LNCAP (cell line): Measurements from ENCODE around the gene ASTN2.

ENCODE experiments used
- TF ChIP-seq, protein P1 (sequence below): fragments of 450-650 bp; IDR thresholded peaks from 2 replicates; pipeline ENCODE4 v1.5.1; 2017; ENCODE audit warnings: mild to moderate bottlenecking

Gene ASTN2

DNA sequence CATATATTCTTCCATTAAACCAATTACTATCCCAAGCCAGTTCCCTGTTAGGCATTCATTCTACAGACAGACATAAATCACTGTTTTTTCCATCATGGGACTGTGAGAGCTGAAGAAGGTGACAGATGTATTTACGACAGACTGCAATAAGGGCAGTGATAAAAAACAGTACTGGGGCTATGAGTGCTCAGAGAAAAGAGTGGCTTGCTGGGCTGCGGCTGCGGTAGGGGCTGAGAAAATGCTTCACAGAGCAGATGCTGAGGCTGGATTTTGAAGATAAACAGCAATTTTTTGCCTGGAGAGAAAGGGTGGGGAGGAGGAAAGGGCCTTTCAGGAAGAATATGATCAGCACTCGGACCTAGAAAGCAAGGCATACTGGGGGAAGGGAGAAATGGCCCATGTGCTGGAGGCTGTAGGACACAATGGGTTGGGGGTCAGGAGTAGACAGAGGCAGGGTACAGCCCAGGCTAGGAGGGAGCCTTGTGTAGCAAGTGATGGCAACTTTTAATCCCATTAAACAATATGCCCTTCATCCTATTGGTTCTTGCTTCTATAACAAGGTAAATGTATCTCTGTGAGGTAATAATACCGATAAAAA, 279.3 kb downstream of the ASTN2 start:
- TF ChIP-seq, protein P1, sequence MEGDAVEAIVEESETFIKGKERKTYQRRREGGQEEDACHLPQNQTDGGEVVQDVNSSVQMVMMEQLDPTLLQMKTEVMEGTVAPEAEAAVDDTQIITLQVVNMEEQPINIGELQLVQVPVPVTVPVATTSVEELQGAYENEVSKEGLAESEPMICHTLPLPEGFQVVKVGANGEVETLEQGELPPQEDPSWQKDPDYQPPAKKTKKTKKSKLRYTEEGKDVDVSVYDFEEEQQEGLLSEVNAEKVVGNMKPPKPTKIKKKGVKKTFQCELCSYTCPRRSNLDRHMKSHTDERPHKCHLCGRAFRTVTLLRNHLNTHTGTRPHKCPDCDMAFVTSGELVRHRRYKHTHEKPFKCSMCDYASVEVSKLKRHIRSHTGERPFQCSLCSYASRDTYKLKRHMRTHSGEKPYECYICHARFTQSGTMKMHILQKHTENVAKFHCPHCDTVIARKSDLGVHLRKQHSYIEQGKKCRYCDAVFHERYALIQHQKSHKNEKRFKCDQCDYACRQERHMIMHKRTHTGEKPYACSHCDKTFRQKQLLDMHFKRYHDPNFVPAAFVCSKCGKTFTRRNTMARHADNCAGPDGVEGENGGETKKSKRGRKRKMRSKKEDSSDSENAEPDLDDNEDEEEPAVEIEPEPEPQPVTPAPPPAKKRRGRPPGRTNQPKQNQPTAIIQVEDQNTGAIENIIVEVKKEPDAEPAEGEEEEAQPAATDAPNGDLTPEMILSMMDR: no peak

DNA sequence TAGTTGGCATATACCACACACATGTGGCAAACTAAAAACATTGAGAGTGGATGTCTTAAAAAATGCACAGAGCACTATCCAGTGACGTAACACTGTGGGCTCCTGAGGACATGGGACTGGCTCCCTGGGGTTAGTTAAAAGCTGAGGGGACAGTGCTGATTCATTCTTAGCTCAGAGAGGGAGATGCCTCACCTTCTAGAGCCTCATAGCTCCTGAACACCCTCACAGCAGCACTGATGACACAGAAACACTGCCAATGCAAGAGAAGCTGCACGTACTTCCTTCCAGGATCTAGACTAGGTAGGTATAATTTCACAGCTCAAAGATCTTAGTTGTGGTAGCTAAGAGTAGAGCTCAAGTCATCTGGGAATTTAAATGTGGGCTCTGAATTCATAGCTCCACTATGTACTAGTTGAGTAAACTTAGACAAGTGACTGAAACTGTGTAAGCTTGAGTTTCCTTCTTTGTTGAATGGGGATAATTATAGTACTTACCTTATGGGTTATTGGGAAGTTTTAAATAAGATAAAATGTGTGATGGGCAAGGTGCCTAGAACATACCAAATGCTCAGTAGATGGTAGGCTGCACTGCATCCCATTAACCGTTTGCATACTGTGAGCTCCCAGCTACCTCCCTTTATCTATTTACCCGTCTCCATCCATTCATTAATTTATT, 279.9 kb downstream of the ASTN2 start:
- TF ChIP-seq, protein P1: no peak

DNA sequence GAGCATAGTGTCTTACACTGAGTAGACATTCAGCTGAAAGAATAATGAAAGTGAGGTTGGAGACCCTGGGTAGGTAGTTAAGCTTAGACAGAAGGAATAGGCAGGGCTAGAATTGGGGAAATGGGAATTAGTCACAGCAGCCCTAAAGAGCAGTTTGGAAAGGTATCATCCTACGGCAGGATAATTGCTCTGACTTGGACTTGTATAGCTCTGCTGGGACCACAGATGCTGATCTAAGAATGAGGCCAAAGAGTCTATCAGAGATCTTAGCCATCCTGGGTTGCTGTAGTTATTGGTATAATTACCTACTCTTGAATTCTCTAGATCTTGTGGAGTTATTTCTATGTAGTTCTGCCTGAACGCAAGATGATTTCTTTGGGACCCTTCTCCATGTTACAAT, 288.0 kb downstream of the ASTN2 start:
- TF ChIP-seq, protein P1: no peak

DNA sequence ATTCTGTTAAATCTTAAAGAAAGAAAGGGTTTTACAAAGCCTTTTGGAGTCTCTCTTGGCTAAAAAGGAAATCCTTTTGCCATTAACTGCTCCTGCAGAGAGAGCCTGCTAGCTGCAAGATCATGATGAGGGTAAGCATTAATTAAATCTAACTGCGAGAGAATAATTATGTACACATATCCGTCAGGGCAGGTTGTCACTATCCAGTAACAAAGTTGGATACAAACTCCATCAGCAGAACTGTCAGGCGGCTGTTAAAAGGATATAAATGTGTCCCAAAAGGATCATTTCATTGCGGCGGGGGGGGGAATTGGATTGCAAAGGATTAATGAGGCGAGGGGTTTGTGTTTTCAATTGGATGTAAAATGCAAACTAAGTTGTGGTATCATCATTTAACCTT, 289.3 kb downstream of the ASTN2 start:
- TF ChIP-seq, protein P1: no peak

DNA sequence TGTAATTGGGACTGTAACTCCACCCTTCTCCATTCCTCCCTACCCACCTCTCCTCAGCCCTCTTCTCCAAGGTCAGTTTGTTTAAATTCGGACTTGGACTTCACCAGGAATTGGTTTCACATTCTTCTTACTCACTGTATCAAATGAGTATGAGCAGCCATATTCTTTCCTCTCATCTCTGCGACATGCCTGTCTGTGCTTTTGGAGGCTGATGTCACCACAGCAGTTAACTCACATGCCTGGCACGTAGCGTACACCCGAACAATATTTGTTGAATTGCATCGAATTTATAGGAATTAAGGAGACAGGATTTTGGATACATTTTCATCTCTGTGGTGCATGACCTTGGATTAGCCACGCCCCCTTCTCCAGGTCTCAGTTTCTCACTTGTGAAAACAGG, 291.1 kb downstream of the ASTN2 start:
- TF ChIP-seq, protein P1: no peak

DNA sequence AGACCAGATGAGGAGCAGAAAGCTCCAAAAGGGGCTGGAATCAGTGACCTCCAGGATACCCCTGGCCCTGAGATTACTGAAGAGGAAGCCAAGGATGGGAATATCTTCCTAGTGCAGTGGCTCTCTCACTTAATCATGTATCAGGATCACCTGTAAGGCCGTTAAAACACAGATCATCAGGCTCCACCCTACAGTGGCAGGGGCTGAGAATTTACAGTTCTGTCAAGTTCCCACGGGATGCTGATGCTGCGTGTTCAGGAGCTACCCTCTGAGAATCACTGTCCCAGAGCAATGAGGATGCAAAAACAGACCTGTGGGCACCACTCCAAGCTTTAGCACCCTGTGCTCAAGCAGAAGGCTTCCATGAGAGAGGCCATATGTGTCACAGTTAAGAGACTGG, 291.9 kb downstream of the ASTN2 start:
- TF ChIP-seq, protein P1: no peak

DNA sequence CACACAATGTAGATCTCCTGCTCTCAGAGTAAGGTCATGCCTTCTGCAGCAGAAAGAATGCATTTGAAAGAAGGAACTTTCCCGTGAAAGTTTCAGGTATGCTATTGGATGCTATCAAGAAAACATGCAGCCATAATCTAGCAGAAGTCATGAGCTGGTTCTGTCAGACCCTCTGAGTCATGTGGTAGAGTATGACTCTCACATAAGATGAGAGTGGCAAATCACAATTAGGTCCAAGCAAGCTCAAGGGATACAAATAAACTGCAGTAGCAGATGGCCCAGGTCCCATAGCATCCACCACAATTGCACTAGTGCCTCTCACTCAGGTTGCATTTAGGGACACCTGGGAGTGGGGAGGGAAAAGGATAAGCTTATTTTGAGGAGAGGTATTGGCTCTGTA, 292.8 kb downstream of the ASTN2 start:
- TF ChIP-seq, protein P1: no peak

DNA sequence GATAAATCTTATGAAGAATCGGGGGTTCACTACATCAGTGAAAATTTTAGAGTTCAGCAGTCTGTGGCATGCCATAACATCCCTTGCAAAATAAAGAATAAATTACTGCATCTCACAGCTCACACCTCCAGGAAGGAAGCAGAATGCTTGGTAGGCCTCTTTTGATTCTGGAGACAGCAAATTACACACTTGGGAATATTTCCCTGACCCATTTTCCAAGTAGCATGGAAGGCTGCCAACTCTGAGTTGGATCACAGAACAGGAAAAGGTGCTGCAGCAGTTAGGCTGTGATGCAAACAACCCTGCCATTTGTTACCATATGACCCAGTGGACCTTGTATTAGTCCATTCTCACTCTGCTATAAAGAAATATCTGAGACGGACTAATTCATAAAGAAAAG, 293.5 kb downstream of the ASTN2 start:
- TF ChIP-seq, protein P1: no peak
